HepG2 (cell line): Measurements from ENCODE around the gene SLC25A47. TPM values are rescaled to one million over a fixed set of nuclear protein-coding genes. Genes with fewer than 3 reads are reported as not detected.

Experiments used
- ATAC-seq: fragments of 200-7000 bp; cut with Tn5 transposase; 3 replicates; pipeline ENCODE4 v1.9.1; 2020; ENCODE audit warnings: mild to moderate bottlenecking, moderate library complexity
- BruUV-seq: library from RNA; stranded (reverse); fragments of 400-500 nt; replicated peaks from 2 replicates; lab custom pipeline; 2021; lab: Mats Ljungman, UMichigan
- CTCF ChIA-PET: fragments of 300-600 bp; formaldehyde crosslinking; extraction: SDS; loops from one replicate; lab custom pipeline; 2021; ENCODE audit warnings: low total read pairs, inconsistent platforms, low intra/inter-chr PET ratio; lab: Yijun Ruan, JAX
- POLR2A ChIA-PET: fragments of 350-600 bp; sonication (Branson Sonifier 250); formaldehyde crosslinking; loops from one replicate; lab custom pipeline; 2020; ENCODE audit warnings: antibody characterized with exemption, inconsistent platforms; lab: Yijun Ruan, JAX
- DNase-seq: peaks from one replicate; pipeline ENCODE4 v3.0.0-alpha.2; 2015; ENCODE audit warnings: low spot score
- FAIRE-seq: peaks from 3 replicates; lab custom pipeline; 2011; peaks lifted over from hg19 to GRCh38; lab: Jason Lieb, UNC
- H2AFZ ChIP-seq: one replicate; pipeline ENCODE4 v1.6.1; 2011; ENCODE audit warnings: low read length, inconsistent platforms
- H3K27ac ChIP-seq: fragments of 300-600 bp; 3 replicates; pipeline ENCODE4 v1.8.0; 2011; ENCODE audit warnings: mixed run types, mild to moderate bottlenecking, mixed read lengths, low read length, inconsistent platforms; ENCODE audit not compliant: insufficient read depth; ENCODE audit errors: extremely low read length
- H3K27me3 ChIP-seq, 2 experiments: fragments of 200-600 bp in 1 of 2; 2 replicates in 1 of 2; 3 replicates in 1 of 2; pipeline versions ENCODE4 v1.6.0 to v1.8.0; 2011; ENCODE audit warnings: low read length in 2 of 2, mild to moderate bottlenecking in 2 of 2, moderate library complexity in 2 of 2, inconsistent platforms in 1 of 2; ENCODE audit not compliant: insufficient read depth in 2 of 2, control insufficient read depth in 1 of 2
- H3K36me3 ChIP-seq, 2 experiments: fragments of 200-600 bp in 1 of 2; replicated peaks in 1 of 2; 2 replicates in 1 of 2; 3 replicates in 1 of 2; pipeline versions ENCODE4 v1.5.1 to v1.8.0; 2011; ENCODE audit warnings: low read length in 2 of 2, inconsistent platforms in 1 of 2; ENCODE audit not compliant: insufficient read depth in 2 of 2, control insufficient read depth in 1 of 2
- H3K4me1 ChIP-seq: 2 replicates; pipeline ENCODE4 v1.5.1; 2012; ENCODE audit warnings: low read length, inconsistent platforms; ENCODE audit not compliant: insufficient read depth
- H3K4me2 ChIP-seq: 2 replicates; pipeline ENCODE4 v1.6.0; 2011; ENCODE audit warnings: low read depth, low read length, inconsistent platforms
- H3K4me3 ChIP-seq, 3 experiments: fragments of 200-600 bp in 1 of 3; sonication (generic), shearing (Covaris generic) in 1 of 3; replicated peaks in 1 of 3; 2 replicates each; pipeline ENCODE4 v1.5.1; 2011 to 2016; ENCODE audit warnings: low read length in 3 of 3, inconsistent platforms in 2 of 3, low read depth in 2 of 3, mild to moderate bottlenecking in 2 of 3, control low read depth in 1 of 3, mixed read lengths in 1 of 3; ENCODE audit not compliant: insufficient read depth in 1 of 3
- H3K79me2 ChIP-seq: one replicate; pipeline ENCODE4 v1.6.1; 2011; ENCODE audit warnings: low read length, inconsistent platforms; ENCODE audit not compliant: insufficient read depth
- H3K9ac ChIP-seq: 2 replicates; pipeline ENCODE4 v1.6.0; 2011; ENCODE audit warnings: mild to moderate bottlenecking, low read depth, low read length, inconsistent platforms; ENCODE audit not compliant: insufficient read depth
- H3K9me3 ChIP-seq: 2 replicates; pipeline ENCODE4 v1.5.1; 2012; ENCODE audit warnings: mild to moderate bottlenecking, low read length
- H4K20me1 ChIP-seq: 2 replicates; pipeline ENCODE4 v1.6.0; 2011; ENCODE audit warnings: inconsistent platforms, mild to moderate bottlenecking, low read length, moderate library complexity; ENCODE audit not compliant: insufficient read depth
- BCL6 ChIP-seq: IDR thresholded peaks from 2 replicates; pipeline ENCODE4 v1.6.1; 2016; ENCODE audit warnings: missing genetic modification reagents, missing compliant biosample characterization
- CENPX ChIP-seq: sonication (generic); formaldehyde crosslinking; IDR thresholded peaks from 2 replicates; pipeline ENCODE4 v1.9.0; 2021; ENCODE audit warnings: mild to moderate bottlenecking, missing genetic modification reagents, moderate library complexity
- HNRNPLL ChIP-seq: fragments of 200-400 bp; formaldehyde crosslinking; IDR thresholded peaks from 2 replicates; pipeline ENCODE4 v1.6.1; 2017; ENCODE audit warnings: mild to moderate bottlenecking, low read depth, low read length; ENCODE audit not compliant: poor library complexity, severe bottlenecking
- MAFK ChIP-seq, 2 experiments: IDR thresholded peaks in 1 of 2; conservative IDR thresholded peaks in 1 of 2; 2 replicates each; pipeline ENCODE4 v1.6.1; 2011; ENCODE audit warnings: improper control_type of control experiment in 2 of 2, low read length in 2 of 2
- POLR2A ChIP-seq, 2 experiments: IDR thresholded peaks; 2 replicates each; pipeline ENCODE4 v1.6.1; 2011; ENCODE audit warnings: low read depth in 2 of 2, low read length in 2 of 2, mild to moderate bottlenecking in 1 of 2, moderate library complexity in 1 of 2; ENCODE audit not compliant: insufficient read depth in 1 of 2
- SMYD3 ChIP-seq: sonication (generic); formaldehyde crosslinking; IDR thresholded peaks from 2 replicates; pipeline ENCODE4 v1.8.1; 2023; ENCODE audit warnings: mild to moderate bottlenecking, missing genetic modification reagents
- SRSF4 ChIP-seq: fragments of 200-400 bp; formaldehyde crosslinking; IDR thresholded peaks from one replicate; pipeline ENCODE4 v1.6.1; 2018; ENCODE audit warnings: mild to moderate bottlenecking, low read depth, low read length, moderate library complexity; ENCODE audit not compliant: poor library complexity, severe bottlenecking
- ZBTB1 ChIP-seq: sonication (generic); formaldehyde crosslinking; IDR thresholded peaks from 2 replicates; pipeline ENCODE4 v1.4.0; 2020; ENCODE audit warnings: missing genetic modification reagents, borderline replicate concordance
- ZBTB7B ChIP-seq: sonication (generic); formaldehyde crosslinking; IDR thresholded peaks from 2 replicates; pipeline ENCODE4 v1.4.0; 2020; ENCODE audit warnings: missing genetic modification reagents
- ZNF432 ChIP-seq: sonication (generic); formaldehyde crosslinking; IDR thresholded peaks from 2 replicates; pipeline ENCODE4 v1.5.0; 2020; ENCODE audit warnings: missing genetic modification reagents, mild to moderate bottlenecking, borderline replicate concordance
- ZNF569 ChIP-seq: sonication (generic); formaldehyde crosslinking; IDR thresholded peaks from 2 replicates; pipeline ENCODE4 v1.5.0; 2020; ENCODE audit warnings: mild to moderate bottlenecking, missing genetic modification reagents, moderate library complexity, borderline replicate concordance
- ZNF570 ChIP-seq: sonication (generic); formaldehyde crosslinking; IDR thresholded peaks from 2 replicates; pipeline ENCODE4 v1.4.0; 2020; ENCODE audit warnings: mild to moderate bottlenecking, missing genetic modification reagents, borderline replicate concordance
- ZNF766 ChIP-seq: sonication (generic); formaldehyde crosslinking; IDR thresholded peaks from 2 replicates; pipeline ENCODE4 v1.5.0; 2020; ENCODE audit warnings: missing genetic modification reagents, borderline replicate concordance
- WGBS: methylation state at CpG from one replicate; pipeline ENCODE4 v1.1.6; 2017; ENCODE audit warnings: low lambda C conversion rate; 5-methylcytosine and 5-hydroxymethylcytosine counted together
- in situ Hi-C: cut with HindIII; loops from 2 replicates; pipeline ENCODE4 v1.10.0; 2017; ENCODE audit warnings: low pct_unique_long_range_greater_than_20kb; ENCODE audit not compliant: extremely low pct_ligation_motif_present
- intact Hi-C: fragments of 100-400 bp; cut with micrococcal nuclease; formaldehyde crosslinking; loops from one replicate; pipeline ENCODE4 v1.10.0; 2022; ENCODE audit not compliant: unreplicated experiment
- polyA plus RNA-seq, 8 experiments: library from polyadenylated mRNA; depleted of rRNA in 3 of 8; stranded (reverse) in 7 of 8; unstranded in 1 of 8; fragments of >200 nt; fragmentation: Illumina TruSeq in 4 of 8; extraction: Trizol in 4 of 8; gene quantifications; 2 replicates each; pipeline versions ENCODE4 v1.2.1 to v1.2.3, GENCODE V29; 2011 to 2016; ENCODE audit warnings: low read depth in 4 of 8, missing spikeins in 1 of 8, mixed read lengths in 1 of 8; ENCODE audit not compliant: insufficient read depth in 1 of 8
- total RNA-seq, 5 experiments: library from RNA; depleted of rRNA; stranded (reverse); fragments of >200 nt; fragmentation: Illumina TruSeq; extraction: Trizol; gene quantifications; 2 replicates each; pipeline ENCODE4 v1.2.3, GENCODE V29; 2016; ENCODE audit warnings: low read depth in 1 of 5
- TF ChIP-seq, protein P1 (sequence below): IDR thresholded peaks from 2 replicates; pipeline ENCODE4 v1.6.1; 2016; ENCODE audit warnings: missing compliant biosample characterization, missing genetic modification reagents, borderline replicate concordance
- TF ChIP-seq, protein P2 (sequence below): conservative IDR thresholded peaks from 2 replicates; pipeline ENCODE4 v1.6.1; 2018; ENCODE audit warnings: missing genetic modification reagents
- TF ChIP-seq, protein P3 (sequence below): sonication (generic); formaldehyde crosslinking; IDR thresholded peaks from 2 replicates; pipeline ENCODE4 v1.4.0; 2020; ENCODE audit warnings: missing genetic modification reagents, mild to moderate bottlenecking, borderline replicate concordance

The SLC25A47 gene
- total and polyA plus RNA-seq, 2 of the 13 experiments (the other 11 are each of a cell fraction or from before 2014, with no cell fraction given) = 1.0 to 1.7 TPM

DNA sequence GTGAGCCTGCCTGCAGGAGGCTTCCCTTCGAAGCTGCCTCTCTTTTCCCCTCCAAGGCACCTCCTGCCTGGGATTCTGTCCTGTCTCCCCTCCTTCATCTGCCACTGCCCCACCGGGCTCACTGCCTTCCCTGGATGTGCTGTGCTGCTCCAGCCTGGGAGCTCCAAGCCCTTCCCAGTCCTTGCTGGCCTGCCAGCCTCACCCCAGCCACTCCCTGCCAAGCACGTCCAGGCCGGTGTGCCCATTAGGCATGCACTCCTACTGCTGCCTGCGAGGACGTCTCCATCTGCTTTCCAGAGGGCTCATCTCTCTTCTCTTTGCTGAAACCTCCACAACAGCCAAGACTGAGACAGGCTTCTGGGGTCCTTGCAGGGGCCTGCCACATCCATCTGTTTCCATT is 8.4 kb upstream of the SLC25A47 start (continued):
- TF ChIP-seq, protein P1, sequence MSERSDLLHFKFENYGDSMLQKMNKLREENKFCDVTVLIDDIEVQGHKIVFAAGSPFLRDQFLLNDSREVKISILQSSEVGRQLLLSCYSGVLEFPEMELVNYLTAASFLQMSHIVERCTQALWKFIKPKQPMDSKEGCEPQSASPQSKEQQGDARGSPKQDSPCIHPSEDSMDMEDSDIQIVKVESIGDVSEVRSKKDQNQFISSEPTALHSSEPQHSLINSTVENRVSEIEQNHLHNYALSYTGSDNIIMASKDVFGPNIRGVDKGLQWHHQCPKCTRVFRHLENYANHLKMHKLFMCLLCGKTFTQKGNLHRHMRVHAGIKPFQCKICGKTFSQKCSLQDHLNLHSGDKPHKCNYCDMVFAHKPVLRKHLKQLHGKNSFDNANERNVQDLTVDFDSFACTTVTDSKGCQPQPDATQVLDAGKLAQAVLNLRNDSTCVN (CRISPR knock-in tag) = no peak
- TF ChIP-seq ZNF569 (no peak), MAFK (conservative IDR thresholded peaks at IDR 0.05 in 1 of 2, IDR thresholded peaks at IDR 0.05 in 1 of 2; ENCODE audit: low read length in 2 of 2) (no peak)
- TF ChIP-seq, protein P2, sequence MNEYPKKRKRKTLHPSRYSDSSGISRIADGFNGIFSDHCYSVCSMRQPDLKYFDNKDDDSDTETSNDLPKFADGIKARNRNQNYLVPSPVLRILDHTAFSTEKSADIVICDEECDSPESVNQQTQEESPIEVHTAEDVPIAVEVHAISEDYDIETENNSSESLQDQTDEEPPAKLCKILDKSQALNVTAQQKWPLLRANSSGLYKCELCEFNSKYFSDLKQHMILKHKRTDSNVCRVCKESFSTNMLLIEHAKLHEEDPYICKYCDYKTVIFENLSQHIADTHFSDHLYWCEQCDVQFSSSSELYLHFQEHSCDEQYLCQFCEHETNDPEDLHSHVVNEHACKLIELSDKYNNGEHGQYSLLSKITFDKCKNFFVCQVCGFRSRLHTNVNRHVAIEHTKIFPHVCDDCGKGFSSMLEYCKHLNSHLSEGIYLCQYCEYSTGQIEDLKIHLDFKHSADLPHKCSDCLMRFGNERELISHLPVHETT = no peak

DNA sequence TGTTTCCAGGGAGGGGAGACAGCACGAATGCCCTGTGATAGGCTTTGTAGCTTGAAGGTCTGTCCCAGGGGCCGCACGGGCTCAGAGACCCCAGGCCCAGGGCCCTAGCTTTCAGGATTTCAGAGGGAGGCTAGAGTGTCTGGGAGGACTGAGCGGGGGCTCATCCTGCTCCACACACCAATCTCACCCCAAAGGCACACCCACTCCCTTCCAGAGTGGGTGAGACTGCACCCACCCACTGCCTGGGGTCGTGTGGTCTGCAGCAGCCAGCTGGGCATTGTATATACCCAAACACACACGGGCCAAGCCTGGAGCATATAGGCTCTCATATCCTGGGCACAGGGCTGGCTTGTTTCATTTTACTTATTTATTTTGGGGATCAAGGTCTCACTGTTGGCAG is 5.8 kb upstream of the SLC25A47 start:
- Histone ChIP-seq H4K20me1 (no peaks in the 10 kb centered on the region), H3K27ac (no peak overlapping the region), H3K9ac (no peak overlapping the region), H2AFZ (no peak overlapping the region), H3K4me1 (peaks cover 48% of the 10 kb centered on the region), H3K27me3 (peaks cover 1 to 17% of the 10 kb centered on the region in 2 experiments; a peak in 4 of 5 replicates), H3K79me2 (no peaks in the 10 kb centered on the region), H3K36me3 (no peaks in the 10 kb centered on the region), H3K9me3 (no peaks in the 10 kb centered on the region), H3K4me3 (no peak overlapping the region), H3K4me2 (peak overlapping the region; percentile 60; the same call in 1 of the 2 replicates)
- ChIA-PET CTCF (interaction anchor here (1.2 to 1.4 kb wide), 2 partner anchors 11 to 46 kb away, joined by 3 to 7 read pairs; partner anchors contain the start of gene SLC25A29), POLR2A (interaction anchor here (1.6 kb wide), 1 partner anchor 13 kb away, joined by 3 read pairs; no protein-coding TSS in a partner anchor)
- no TSS peak for BruUV-seq
- intact Hi-C loops (no loop called here), in situ Hi-C loops (no loop called here)
- DNase-seq (no peak), ATAC-seq (no peak; the same call in 2 of the 3 replicates), FAIRE-seq (no peak)
- WGBS = no CpG with 5 or more reads among the region's 6 CpGs
- TF ChIP-seq ZNF570 (CRISPR knock-in tag) = no peak
- no peak for TF ChIP-seq SRSF4
- no peak for TF ChIP-seq SMYD3 (CRISPR knock-in tag)
- TF ChIP-seq, protein P3, sequence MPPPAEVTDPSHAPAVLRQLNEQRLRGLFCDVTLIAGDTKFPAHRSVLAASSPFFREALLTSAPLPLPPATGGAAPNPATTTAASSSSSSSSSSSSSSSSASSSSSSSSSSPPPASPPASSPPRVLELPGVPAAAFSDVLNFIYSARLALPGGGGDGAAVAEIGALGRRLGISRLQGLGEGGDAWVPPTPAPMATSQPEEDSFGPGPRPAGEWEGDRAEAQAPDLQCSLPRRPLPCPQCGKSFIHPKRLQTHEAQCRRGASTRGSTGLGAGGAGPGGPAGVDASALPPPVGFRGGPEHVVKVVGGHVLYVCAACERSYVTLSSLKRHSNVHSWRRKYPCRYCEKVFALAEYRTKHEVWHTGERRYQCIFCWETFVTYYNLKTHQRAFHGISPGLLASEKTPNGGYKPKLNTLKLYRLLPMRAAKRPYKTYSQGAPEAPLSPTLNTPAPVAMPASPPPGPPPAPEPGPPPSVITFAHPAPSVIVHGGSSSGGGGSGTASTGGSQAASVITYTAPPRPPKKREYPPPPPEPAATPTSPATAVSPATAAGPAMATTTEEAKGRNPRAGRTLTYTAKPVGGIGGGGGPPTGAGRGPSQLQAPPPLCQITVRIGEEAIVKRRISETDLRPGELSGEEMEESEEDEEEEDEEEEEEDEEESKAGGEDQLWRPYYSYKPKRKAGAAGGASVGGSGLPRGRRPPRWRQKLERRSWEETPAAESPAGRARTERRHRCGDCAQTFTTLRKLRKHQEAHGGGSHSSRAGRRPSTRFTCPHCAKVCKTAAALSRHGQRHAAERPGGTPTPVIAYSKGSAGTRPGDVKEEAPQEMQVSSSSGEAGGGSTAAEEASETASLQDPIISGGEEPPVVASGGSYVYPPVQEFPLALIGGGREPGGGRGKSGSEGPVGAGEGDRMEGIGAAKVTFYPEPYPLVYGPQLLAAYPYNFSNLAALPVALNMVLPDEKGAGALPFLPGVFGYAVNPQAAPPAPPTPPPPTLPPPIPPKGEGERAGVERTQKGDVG (CRISPR knock-in tag) = no peak
- TF ChIP-seq BCL6 (CRISPR knock-in tag) = no peak
- TF ChIP-seq HNRNPLL = no peak
- TF ChIP-seq ZNF766 (CRISPR knock-in tag) = no peak
- no peak for TF ChIP-seq ZNF432
- TF ChIP-seq POLR2A (IDR thresholded peaks at IDR 0.05; ENCODE audit: insufficient read depth in 1 of 2, low read depth in 2 of 2, low read length in 2 of 2) = no peak
- TF ChIP-seq CENPX (CRISPR knock-in tag) = no peak
- TF ChIP-seq ZBTB1 (CRISPR knock-in tag) = no peak
- no peak for TF ChIP-seq ZBTB7B
